ENCODE measurements around the gene ZNRF3. TPM values are rescaled to one million over a fixed set of nuclear protein-coding genes. Genes with fewer than 3 reads are reported as not detected.
"Not testable (repeated sequence)": the region's sequence is repeated elsewhere in the genome, so short reads cannot be mapped to it uniquely, and the experiment has no call there.

The ZNRF3 gene
- total RNA-seq, 2 donors from 2014 or later, result 7.9 to 11.5 TPM

- no peak for TF ChIP-seq CTCF (IDR thresholded peaks at IDR 0.05)
- Histone ChIP-seq H3K4me3 (no peak overlapping the region), H3K36me3 (no peaks in the 10 kb centered on the region), H3K4me1 (no peaks in the 10 kb centered on the region), H3K27me3 (no peaks in the 10 kb centered on the region), H3K9me3 (peaks cover 0 to 8% of the 10 kb centered on the region in 2 donors), H3K27ac (no peak overlapping the region)
- DNase-seq (ENCODE audit: low spot score), result no peak
Measured at GRCh38 chr22:28843633-28844032, 39.7 kb upstream of the ZNRF3 start.

- not testable (repeated sequence) for H3K9me3 ChIP-seq, H3K27ac ChIP-seq
Measured at GRCh38 chr22:28844277-28844676, 39.1 kb upstream of the ZNRF3 start.

GRCh38 chr22:28846994-28847393 is 36.4 kb upstream of the ZNRF3 start:
- DNase-seq (ENCODE audit: low spot score), result no peak
- no peaks in the 10 kb centered on the region for H3K36me3 ChIP-seq

More at GRCh38 chr22:28844277-28844676, 39.1 kb upstream of the ZNRF3 start:
- not testable (repeated sequence) for H3K4me3 ChIP-seq; H3K27me3 ChIP-seq; H3K36me3 ChIP-seq; DNase-seq (ENCODE audit: low spot score); H3K4me1 ChIP-seq

GRCh38 chr22:28855355-28856094 is 27.8 kb upstream of the ZNRF3 start:
- peak; percentile 60 for DNase-seq (ENCODE audit: low spot score)
- Histone ChIP-seq H3K27me3 (no peaks in the 10 kb centered on the region), H3K4me3 (no peak overlapping the region), H3K9me3 (no peaks in the 10 kb centered on the region), H3K27ac (no peak overlapping the region), H3K36me3 (no peaks in the 10 kb centered on the region), H3K4me1 (peaks cover 0 to 5% of the 10 kb centered on the region in 2 donors)
- peak; percentile 83 to 95 for TF ChIP-seq CTCF (IDR thresholded peaks at IDR 0.05)

More at GRCh38 chr22:28846994-28847393, 36.4 kb upstream of the ZNRF3 start:
- H3K27me3 ChIP-seq, result no peaks in the 10 kb centered on the region
- no peak overlapping the region for H3K27ac ChIP-seq
- peaks cover 0 to 8% of the 10 kb centered on the region in 2 donors for H3K9me3 ChIP-seq
- no peak for TF ChIP-seq CTCF (IDR thresholded peaks at IDR 0.05)
- H3K4me1 ChIP-seq, result no peaks in the 10 kb centered on the region
- no peak overlapping the region for H3K4me3 ChIP-seq

- no peak for TF ChIP-seq CTCF (IDR thresholded peaks at IDR 0.05)
- no peak for DNase-seq (ENCODE audit: low spot score)
- Histone ChIP-seq H3K27ac (no peak overlapping the region), H3K4me3 (no peak overlapping the region), H3K9me3 (no peaks in the 10 kb centered on the region), H3K36me3 (no peaks in the 10 kb centered on the region), H3K4me1 (peaks cover 0 to 5% of the 10 kb centered on the region in 2 donors), H3K27me3 (no peaks in the 10 kb centered on the region)
Measured at GRCh38 chr22:28856095-28856455, 27.3 kb upstream of the ZNRF3 start.

GRCh38 chr22:28857288-28857687 is 26.1 kb upstream of the ZNRF3 start:
- Histone ChIP-seq H3K4me1 (peaks cover 0 to 5% of the 10 kb centered on the region in 2 donors), H3K27ac (no peak overlapping the region), H3K4me3 (no peak overlapping the region), H3K9me3 (no peaks in the 10 kb centered on the region), H3K36me3 (no peaks in the 10 kb centered on the region), H3K27me3 (no peaks in the 10 kb centered on the region)
- DNase-seq (ENCODE audit: low spot score), result no peak
- no peak for TF ChIP-seq CTCF (IDR thresholded peaks at IDR 0.05)

Data from right atrium auricular region (tissue), 2 donors.